ENCODE measurements around the gene TERT.

DNA sequence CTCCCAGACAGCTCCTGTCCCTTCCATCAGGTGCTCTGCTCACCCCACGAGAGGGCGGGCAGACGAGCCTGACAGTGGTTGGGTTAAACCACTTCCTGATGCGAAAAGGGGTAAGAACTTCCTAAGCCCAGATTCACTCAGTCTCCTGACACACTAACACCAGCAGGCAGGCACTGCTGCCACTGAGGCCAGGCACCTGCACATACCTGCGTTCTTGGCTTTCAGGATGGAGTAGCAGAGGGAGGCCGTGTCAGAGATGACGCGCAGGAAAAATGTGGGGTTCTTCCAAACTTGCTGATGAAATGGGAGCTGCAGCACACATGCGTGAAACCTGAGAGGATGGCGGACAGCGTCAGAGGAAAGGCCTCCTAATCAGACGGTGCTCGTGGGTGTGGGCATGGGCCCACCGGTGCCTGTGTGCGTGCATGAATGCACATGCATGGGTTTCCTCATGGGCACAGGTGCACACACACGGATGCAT, 39.7 kb downstream of the TERT start:
- TF ChIP-seq, protein P1, sequence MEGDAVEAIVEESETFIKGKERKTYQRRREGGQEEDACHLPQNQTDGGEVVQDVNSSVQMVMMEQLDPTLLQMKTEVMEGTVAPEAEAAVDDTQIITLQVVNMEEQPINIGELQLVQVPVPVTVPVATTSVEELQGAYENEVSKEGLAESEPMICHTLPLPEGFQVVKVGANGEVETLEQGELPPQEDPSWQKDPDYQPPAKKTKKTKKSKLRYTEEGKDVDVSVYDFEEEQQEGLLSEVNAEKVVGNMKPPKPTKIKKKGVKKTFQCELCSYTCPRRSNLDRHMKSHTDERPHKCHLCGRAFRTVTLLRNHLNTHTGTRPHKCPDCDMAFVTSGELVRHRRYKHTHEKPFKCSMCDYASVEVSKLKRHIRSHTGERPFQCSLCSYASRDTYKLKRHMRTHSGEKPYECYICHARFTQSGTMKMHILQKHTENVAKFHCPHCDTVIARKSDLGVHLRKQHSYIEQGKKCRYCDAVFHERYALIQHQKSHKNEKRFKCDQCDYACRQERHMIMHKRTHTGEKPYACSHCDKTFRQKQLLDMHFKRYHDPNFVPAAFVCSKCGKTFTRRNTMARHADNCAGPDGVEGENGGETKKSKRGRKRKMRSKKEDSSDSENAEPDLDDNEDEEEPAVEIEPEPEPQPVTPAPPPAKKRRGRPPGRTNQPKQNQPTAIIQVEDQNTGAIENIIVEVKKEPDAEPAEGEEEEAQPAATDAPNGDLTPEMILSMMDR (IDR thresholded peaks at IDR 0.05) = no peak
- TF ChIP-seq EP300 (IDR thresholded peaks at IDR 0.05; ENCODE audit: low read depth) = no peak
